K562 (cell line): ENCODE measurements around the gene MEI4. TPM values are rescaled to one million over a fixed set of nuclear protein-coding genes. Genes with fewer than 3 reads are reported as not detected.

Experiments used
- ATAC-seq: fragments of 200-7000 bp; cut with Tn5 transposase; 3 replicates; pipeline ENCODE4 v1.9.1; 2020; ENCODE audit warnings: moderate library complexity
- BruUV-seq: library from RNA; stranded (reverse); fragments of 400-500 nt; replicated peaks from 2 replicates; lab custom pipeline; 2021; lab: Mats Ljungman, UMichigan
- CTCF ChIA-PET: fragments of 300-600 bp; formaldehyde crosslinking; extraction: SDS; loops from one replicate; lab custom pipeline; 2021; ENCODE audit warnings: low intra/inter-chr PET ratio; lab: Yijun Ruan, JAX
- POLR2A ChIA-PET: fragments of 300-600, 350-650 bp; sonication (Branson Sonifier 250); formaldehyde crosslinking; extraction: SDS; loops from one replicate; lab custom pipeline; 2021; ENCODE audit warnings: antibody characterized with exemption, inconsistent platforms; lab: Yijun Ruan, JAX
- DNase-seq, 4 experiments: peaks; one replicate each; pipeline versions ENCODE4 v3.0.0 to v3.0.0-alpha.2; 2011 to 2018; ENCODE audit warnings: low spot score in 3 of 4, mixed read lengths in 3 of 4; ENCODE audit errors: extremely low read depth in 1 of 4
- FAIRE-seq: peaks from 2 replicates; lab custom pipeline; 2011; peaks lifted over from hg19 to GRCh38; lab: Jason Lieb, UNC
- H2AFZ ChIP-seq: 2 replicates; pipeline ENCODE4 v1.6.0; 2011; ENCODE audit warnings: low read depth, low read length, control low read depth, inconsistent platforms
- H3K27ac ChIP-seq: fragments of 200-600 bp; 3 replicates; pipeline ENCODE4 v1.8.0; 2011; ENCODE audit warnings: low read depth, mild to moderate bottlenecking, control low read depth, inconsistent platforms, low read length, moderate library complexity, mixed read lengths; ENCODE audit errors: extremely low read depth
- H3K27me3 ChIP-seq, 2 experiments: fragments of 300-600 bp in 1 of 2; 2 replicates in 1 of 2; 3 replicates in 1 of 2; pipeline versions ENCODE4 v1.6.0 to v1.8.0; 2011; ENCODE audit warnings: inconsistent platforms in 2 of 2, low read length in 2 of 2, mild to moderate bottlenecking in 1 of 2, mixed read lengths in 1 of 2, moderate library complexity in 1 of 2; ENCODE audit not compliant: control insufficient read depth in 2 of 2, insufficient read depth in 2 of 2
- H3K36me3 ChIP-seq: fragments of 300-600 bp; 3 replicates; pipeline ENCODE4 v1.8.0; 2011; ENCODE audit warnings: mild to moderate bottlenecking, low read length, inconsistent platforms; ENCODE audit not compliant: control insufficient read depth, insufficient read depth
- H3K4me1 ChIP-seq, 2 experiments: fragments of 200-600 bp in 1 of 2; replicated peaks in 1 of 2; 2 replicates in 1 of 2; 3 replicates in 1 of 2; pipeline versions ENCODE4 v1.5.1 to v1.8.0; 2011; ENCODE audit warnings: inconsistent platforms in 2 of 2, low read length in 2 of 2, mild to moderate bottlenecking in 1 of 2, mixed read lengths in 1 of 2, moderate library complexity in 1 of 2; ENCODE audit not compliant: control insufficient read depth in 2 of 2, insufficient read depth in 2 of 2
- H3K4me2 ChIP-seq: 2 replicates; pipeline ENCODE4 v1.6.1; 2011; ENCODE audit warnings: low read length, control low read depth, inconsistent platforms, mixed read lengths; ENCODE audit not compliant: insufficient read depth
- H3K4me3 ChIP-seq: fragments of 200-600 bp; sonication (generic), shearing (Covaris generic); 2 replicates; pipeline ENCODE4 v1.5.1; 2016; ENCODE audit warnings: control low read depth, inconsistent platforms
- H3K79me2 ChIP-seq: fragments of 200-600 bp; 3 replicates; pipeline ENCODE4 v1.8.0; 2011; ENCODE audit warnings: low read length, inconsistent platforms; ENCODE audit not compliant: control insufficient read depth, insufficient read depth
- H3K9ac ChIP-seq, 2 experiments: 2 replicates each; pipeline versions ENCODE4 v1.6.0 to v1.6.1; 2011; ENCODE audit warnings: low read depth in 2 of 2, low read length in 2 of 2, control low read depth in 1 of 2, inconsistent platforms in 1 of 2, mild to moderate bottlenecking in 1 of 2, mixed read lengths in 1 of 2; ENCODE audit not compliant: insufficient read depth in 1 of 2
- H3K9me1 ChIP-seq: one replicate; pipeline ENCODE4 v1.6.0; 2011; ENCODE audit warnings: inconsistent platforms, mild to moderate bottlenecking, low read length, moderate library complexity; ENCODE audit not compliant: control insufficient read depth, insufficient read depth
- H3K9me3 ChIP-seq: replicated peaks from 2 replicates; pipeline ENCODE4 v1.5.1; 2011; ENCODE audit warnings: low read depth, low read length, inconsistent platforms; ENCODE audit not compliant: control insufficient read depth, insufficient read depth
- H4K20me1 ChIP-seq: replicated peaks from 2 replicates; pipeline ENCODE4 v1.6.1; 2011; ENCODE audit warnings: low read length, inconsistent platforms, mixed read lengths; ENCODE audit not compliant: control insufficient read depth, insufficient read depth
- ADNP ChIP-seq: fragments of 200-800 bp; sonication (Bioruptor generic); IDR thresholded peaks from 2 replicates; pipeline ENCODE4 v1.6.1; 2016; ENCODE audit warnings: missing genetic modification characterization, missing compliant biosample characterization
- BRD4 ChIP-seq: fragments of 200-600 bp; sonication (generic); IDR thresholded peaks from 2 replicates; pipeline ENCODE4 v1.6.1; 2017; ENCODE audit warnings: inconsistent platforms
- CBX1 ChIP-seq: sonication (generic); IDR thresholded peaks from 2 replicates; pipeline ENCODE4 v1.6.1; 2016; ENCODE audit warnings: antibody characterized with exemption, low read depth, mild to moderate bottlenecking
- DPF2 ChIP-seq: fragments of 450-650 bp; IDR thresholded peaks from 2 replicates; pipeline ENCODE4 v1.6.1; 2016
- FOS ChIP-seq: IDR thresholded peaks from 3 replicates; pipeline ENCODE4 v1.6.1; 2011; ENCODE audit not compliant: insufficient read length; ENCODE audit errors: extremely low read depth
- PHF21A ChIP-seq: fragments of 450-650 bp; IDR thresholded peaks from 2 replicates; pipeline ENCODE4 v1.6.1; 2017; ENCODE audit warnings: low read depth, borderline replicate concordance
- SNRNP70 ChIP-seq: fragments of 200-400 bp; formaldehyde crosslinking; optimal IDR thresholded peaks from 2 replicates; pipeline ENCODE3; 2017; ENCODE audit warnings: low read depth, low read length
- STAT5B ChIP-seq: fragments of 250-450 bp; sonication (Bioruptor Pico); IDR thresholded peaks from 2 replicates; pipeline ENCODE4 v1.8.0; 2021; ENCODE audit warnings: mild to moderate bottlenecking, inconsistent platforms
- ZNF146 ChIP-seq: IDR thresholded peaks from one replicate; pipeline ENCODE4 v1.6.1; 2018; ENCODE audit warnings: missing compliant biosample characterization; ENCODE audit not compliant: unreplicated experiment
- WGBS: fragments of 100-300 bp; shearing (Covaris generic); methylation state at CpG from one replicate; pipeline ENCODE4 v1.1.6; 2016; ENCODE audit warnings: low coverage, mixed read lengths; ENCODE audit not compliant: insufficient coverage; ENCODE audit errors: missing lambda C conversion rate; 5-methylcytosine and 5-hydroxymethylcytosine counted together
- in situ Hi-C: fragments of 300-500 bp; cut with MboI; formaldehyde crosslinking; loops from 4 replicates; pipeline ENCODE4 v1.15.0; 2018; ENCODE audit warnings: inconsistent platforms, mixed read lengths
- intact Hi-C: fragments of 100-400 bp; cut with micrococcal nuclease; formaldehyde crosslinking; loops from 2 replicates; pipeline ENCODE4 v1.14.2; 2022
- polyA plus RNA-seq, 8 experiments: library from polyadenylated mRNA; depleted of rRNA in 4 of 8; stranded (reverse) in 5 of 8; unstranded in 3 of 8; fragments of >200 nt; fragmentation: Nextera tagmentation in 2 of 8; fragmentation: Illumina TruSeq in 1 of 8; extraction: Ambion mirVana in 2 of 8; extraction: Trizol in 1 of 8; gene quantifications; 2 replicates each; pipeline versions ENCODE4 v1.2.1 to v1.2.3, GENCODE V29; 2011 to 2014; ENCODE audit warnings: inconsistent platforms in 1 of 8, missing spikeins in 1 of 8
- total RNA-seq, 7 experiments: library from RNA; depleted of rRNA in 6 of 7; stranded (reverse); fragments of >200 nt in 6 of 7; fragmentation: Illumina TruSeq in 2 of 7; extraction: Trizol in 2 of 7; gene quantifications; 2 replicates each; pipeline versions ENCODE4 v1.2.1 to v1.2.3, GENCODE V29; 2011 to 2021; ENCODE audit warnings: low replicate concordance in 1 of 7
- TF ChIP-seq, protein P1 (sequence below), 2 experiments: fragments of 150-350 bp in 1 of 2; IDR thresholded peaks; 2 replicates each; pipeline ENCODE4 v1.6.1; 2012 to 2016; ENCODE audit warnings: low read depth in 2 of 2, low read length in 2 of 2, mild to moderate bottlenecking in 1 of 2, moderate library complexity in 1 of 2
- TF ChIP-seq, protein P2 (sequence below): sonication (generic); formaldehyde crosslinking; IDR thresholded peaks from 2 replicates; pipeline ENCODE4 v1.8.0; 2022; ENCODE audit warnings: mild to moderate bottlenecking, low read depth, missing genetic modification reagents
- TF ChIP-seq, protein P3 (sequence below), 2 experiments: IDR thresholded peaks; 2 replicates each; pipeline ENCODE4 v1.6.1; 2012; ENCODE audit warnings: improper control_type of control experiment in 2 of 2, low read depth in 2 of 2, low read length in 2 of 2, borderline replicate concordance in 1 of 2
- TF ChIP-seq, protein P4 (sequence below): sonication (generic); formaldehyde crosslinking; IDR thresholded peaks from 2 replicates; pipeline ENCODE4 v1.8.0; 2023; ENCODE audit warnings: mild to moderate bottlenecking, missing genetic modification reagents

Gene MEI4
- total and polyA plus RNA-seq, 9 of the 15 experiments (the other 6 are each of a cell fraction or from before 2014, with no cell fraction given), result not detected

DNA sequence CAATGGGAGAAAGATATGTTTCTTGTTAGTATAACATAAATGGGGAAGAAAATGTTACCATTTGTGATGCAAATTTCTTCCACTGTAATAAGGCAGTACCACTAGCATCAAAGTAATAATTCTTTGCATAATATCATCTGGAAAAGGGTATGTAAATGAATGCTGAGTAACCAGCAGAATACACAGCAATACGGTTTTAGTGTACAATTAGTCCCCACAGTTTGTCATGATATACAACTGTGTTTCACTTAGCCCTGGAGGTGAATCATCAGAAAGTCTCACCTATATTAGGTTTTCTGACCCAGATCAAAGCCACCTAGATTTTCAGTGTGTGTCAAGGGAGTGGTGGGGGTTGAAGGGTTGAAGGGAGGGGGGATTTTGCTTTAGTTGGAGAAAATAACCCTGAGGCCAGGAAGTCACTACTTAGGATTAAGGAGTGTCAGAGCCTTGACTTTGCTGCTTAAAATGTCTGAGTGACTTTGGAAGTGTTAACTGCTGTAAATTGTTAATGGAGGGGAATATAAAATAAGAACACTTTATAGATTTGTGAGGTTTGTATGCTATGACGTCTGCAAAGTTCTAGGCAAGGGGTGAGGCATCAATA is 8.6 kb upstream of the MEI4 start:
- no peaks in the 10 kb centered on the region for H3K9me1 ChIP-seq
- H3K4me2 ChIP-seq, result no peak overlapping the region
- H2AFZ ChIP-seq, result no peak overlapping the region
- ChIA-PET POLR2A (no interaction called here), CTCF (no interaction called here)
- no peak for TF ChIP-seq STAT5B
- TF ChIP-seq, protein P1, sequence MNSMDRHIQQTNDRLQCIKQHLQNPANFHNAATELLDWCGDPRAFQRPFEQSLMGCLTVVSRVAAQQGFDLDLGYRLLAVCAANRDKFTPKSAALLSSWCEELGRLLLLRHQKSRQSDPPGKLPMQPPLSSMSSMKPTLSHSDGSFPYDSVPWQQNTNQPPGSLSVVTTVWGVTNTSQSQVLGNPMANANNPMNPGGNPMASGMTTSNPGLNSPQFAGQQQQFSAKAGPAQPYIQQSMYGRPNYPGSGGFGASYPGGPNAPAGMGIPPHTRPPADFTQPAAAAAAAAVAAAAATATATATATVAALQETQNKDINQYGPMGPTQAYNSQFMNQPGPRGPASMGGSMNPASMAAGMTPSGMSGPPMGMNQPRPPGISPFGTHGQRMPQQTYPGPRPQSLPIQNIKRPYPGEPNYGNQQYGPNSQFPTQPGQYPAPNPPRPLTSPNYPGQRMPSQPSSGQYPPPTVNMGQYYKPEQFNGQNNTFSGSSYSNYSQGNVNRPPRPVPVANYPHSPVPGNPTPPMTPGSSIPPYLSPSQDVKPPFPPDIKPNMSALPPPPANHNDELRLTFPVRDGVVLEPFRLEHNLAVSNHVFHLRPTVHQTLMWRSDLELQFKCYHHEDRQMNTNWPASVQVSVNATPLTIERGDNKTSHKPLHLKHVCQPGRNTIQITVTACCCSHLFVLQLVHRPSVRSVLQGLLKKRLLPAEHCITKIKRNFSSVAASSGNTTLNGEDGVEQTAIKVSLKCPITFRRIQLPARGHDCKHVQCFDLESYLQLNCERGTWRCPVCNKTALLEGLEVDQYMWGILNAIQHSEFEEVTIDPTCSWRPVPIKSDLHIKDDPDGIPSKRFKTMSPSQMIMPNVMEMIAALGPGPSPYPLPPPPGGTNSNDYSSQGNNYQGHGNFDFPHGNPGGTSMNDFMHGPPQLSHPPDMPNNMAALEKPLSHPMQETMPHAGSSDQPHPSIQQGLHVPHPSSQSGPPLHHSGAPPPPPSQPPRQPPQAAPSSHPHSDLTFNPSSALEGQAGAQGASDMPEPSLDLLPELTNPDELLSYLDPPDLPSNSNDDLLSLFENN (IDR thresholded peaks at IDR 0.05; ENCODE audit: low read depth in 2 of 2, low read length in 2 of 2), result no peak
- TF ChIP-seq FOS, result no peak
- no peak for TF ChIP-seq CBX1
- no peak for TF ChIP-seq DPF2
- TF ChIP-seq, protein P2, sequence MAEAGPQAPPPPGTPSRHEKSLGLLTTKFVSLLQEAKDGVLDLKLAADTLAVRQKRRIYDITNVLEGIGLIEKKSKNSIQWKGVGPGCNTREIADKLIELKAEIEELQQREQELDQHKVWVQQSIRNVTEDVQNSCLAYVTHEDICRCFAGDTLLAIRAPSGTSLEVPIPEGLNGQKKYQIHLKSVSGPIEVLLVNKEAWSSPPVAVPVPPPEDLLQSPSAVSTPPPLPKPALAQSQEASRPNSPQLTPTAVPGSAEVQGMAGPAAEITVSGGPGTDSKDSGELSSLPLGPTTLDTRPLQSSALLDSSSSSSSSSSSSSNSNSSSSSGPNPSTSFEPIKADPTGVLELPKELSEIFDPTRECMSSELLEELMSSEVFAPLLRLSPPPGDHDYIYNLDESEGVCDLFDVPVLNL (CRISPR knock-in tag), result no peak
- TF ChIP-seq BRD4, result no peak
- no peak for TF ChIP-seq PHF21A
- TF ChIP-seq, protein P3, sequence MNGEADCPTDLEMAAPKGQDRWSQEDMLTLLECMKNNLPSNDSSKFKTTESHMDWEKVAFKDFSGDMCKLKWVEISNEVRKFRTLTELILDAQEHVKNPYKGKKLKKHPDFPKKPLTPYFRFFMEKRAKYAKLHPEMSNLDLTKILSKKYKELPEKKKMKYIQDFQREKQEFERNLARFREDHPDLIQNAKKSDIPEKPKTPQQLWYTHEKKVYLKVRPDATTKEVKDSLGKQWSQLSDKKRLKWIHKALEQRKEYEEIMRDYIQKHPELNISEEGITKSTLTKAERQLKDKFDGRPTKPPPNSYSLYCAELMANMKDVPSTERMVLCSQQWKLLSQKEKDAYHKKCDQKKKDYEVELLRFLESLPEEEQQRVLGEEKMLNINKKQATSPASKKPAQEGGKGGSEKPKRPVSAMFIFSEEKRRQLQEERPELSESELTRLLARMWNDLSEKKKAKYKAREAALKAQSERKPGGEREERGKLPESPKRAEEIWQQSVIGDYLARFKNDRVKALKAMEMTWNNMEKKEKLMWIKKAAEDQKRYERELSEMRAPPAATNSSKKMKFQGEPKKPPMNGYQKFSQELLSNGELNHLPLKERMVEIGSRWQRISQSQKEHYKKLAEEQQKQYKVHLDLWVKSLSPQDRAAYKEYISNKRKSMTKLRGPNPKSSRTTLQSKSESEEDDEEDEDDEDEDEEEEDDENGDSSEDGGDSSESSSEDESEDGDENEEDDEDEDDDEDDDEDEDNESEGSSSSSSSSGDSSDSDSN (IDR thresholded peaks at IDR 0.05; ENCODE audit: borderline replicate concordance in 1 of 2, low read depth in 2 of 2, low read length in 2 of 2), result no peak
- TF ChIP-seq, protein P4, sequence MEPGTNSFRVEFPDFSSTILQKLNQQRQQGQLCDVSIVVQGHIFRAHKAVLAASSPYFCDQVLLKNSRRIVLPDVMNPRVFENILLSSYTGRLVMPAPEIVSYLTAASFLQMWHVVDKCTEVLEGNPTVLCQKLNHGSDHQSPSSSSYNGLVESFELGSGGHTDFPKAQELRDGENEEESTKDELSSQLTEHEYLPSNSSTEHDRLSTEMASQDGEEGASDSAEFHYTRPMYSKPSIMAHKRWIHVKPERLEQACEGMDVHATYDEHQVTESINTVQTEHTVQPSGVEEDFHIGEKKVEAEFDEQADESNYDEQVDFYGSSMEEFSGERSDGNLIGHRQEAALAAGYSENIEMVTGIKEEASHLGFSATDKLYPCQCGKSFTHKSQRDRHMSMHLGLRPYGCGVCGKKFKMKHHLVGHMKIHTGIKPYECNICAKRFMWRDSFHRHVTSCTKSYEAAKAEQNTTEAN (CRISPR knock-in tag), result no peak
- TF ChIP-seq SNRNP70, result no peak
- no peak for TF ChIP-seq ADNP (tag)
- no peak for TF ChIP-seq ZNF146 (CRISPR knock-in tag)
- H3K27ac ChIP-seq, result no peak overlapping the region
- H3K36me3 ChIP-seq, result no peaks in the 10 kb centered on the region
- FAIRE-seq (no peak), ATAC-seq (no peak), DNase-seq (no peak)
- no peaks in the 10 kb centered on the region for H3K27me3 ChIP-seq
- no peaks in the 10 kb centered on the region for H3K79me2 ChIP-seq
- in situ Hi-C loops (no loop called here), intact Hi-C loops (no loop called here)
- no peak overlapping the region for H3K9ac ChIP-seq
- H4K20me1 ChIP-seq, result no peaks in the 10 kb centered on the region
- H3K4me3 ChIP-seq, result no peak overlapping the region
- no TSS peak for BruUV-seq
- H3K9me3 ChIP-seq, result no peaks in the 10 kb centered on the region
- no peaks in the 10 kb centered on the region for H3K4me1 ChIP-seq
- WGBS, result 0% methylated on average over 2 of the region's 2 CpGs
